Stimulated activated CD8-positive, alpha-beta memory T cell treated with anti-CD3 and anti-CD28 coated beads, Interleukin-2, amount 100 ng/mL, for 1 hour (primary cell): ENCODE data around the gene LINGO1.

Source experiments
- DNase-seq, 2 donors: peaks; one replicate each; pipeline ENCODE4 v3.0.0-alpha.2; 2020; ENCODE audit warnings: low read depth in 2 of 2

The LINGO1 gene

DNA sequence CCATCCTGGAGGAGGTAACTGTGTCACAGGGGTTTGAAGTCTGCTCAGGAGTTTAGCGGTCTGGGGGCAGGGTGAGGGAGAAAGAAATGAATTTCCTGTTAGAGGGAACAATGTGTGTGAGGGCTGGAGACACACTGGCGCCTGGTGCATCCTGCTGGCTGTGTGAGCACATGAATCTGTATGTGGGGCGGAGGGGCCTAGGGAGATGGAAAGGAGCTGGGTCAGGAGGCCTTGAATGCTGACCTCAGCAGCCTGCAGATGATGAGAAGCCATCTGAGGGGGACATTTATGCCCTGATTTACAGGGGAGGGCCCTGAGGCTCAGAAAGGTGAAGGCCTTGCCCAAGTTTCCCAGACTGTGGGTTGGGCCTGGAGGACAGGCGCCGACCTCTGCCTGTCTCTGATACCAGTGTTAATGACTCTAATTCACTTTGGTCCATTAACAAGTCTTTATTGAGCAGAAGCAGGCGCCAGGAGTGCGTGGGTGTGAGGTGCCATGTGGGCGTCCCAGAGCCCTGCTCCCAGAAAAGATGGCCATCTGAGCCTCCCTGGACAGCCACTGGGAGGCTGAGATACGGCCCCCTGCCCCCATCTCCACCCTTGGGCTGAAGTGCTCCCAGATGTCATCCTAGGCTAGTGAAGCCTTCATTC lies 34.8 kb downstream of the LINGO1 start:
- no peak for DNase-seq

GRCh38 chr15:77596821-77597803 lies 35.6 kb downstream of the LINGO1 start:
- no peak for DNase-seq

- no peak for DNase-seq
Measured at GRCh38 chr15:77595231-77595630, 37.5 kb downstream of the LINGO1 start.

GRCh38 chr15:77592758-77593157 lies 40.0 kb downstream of the LINGO1 start:
- no peak for DNase-seq

- no peak for DNase-seq
Measured at GRCh38 chr15:77591968-77592613, 40.6 kb downstream of the LINGO1 start.

DNA sequence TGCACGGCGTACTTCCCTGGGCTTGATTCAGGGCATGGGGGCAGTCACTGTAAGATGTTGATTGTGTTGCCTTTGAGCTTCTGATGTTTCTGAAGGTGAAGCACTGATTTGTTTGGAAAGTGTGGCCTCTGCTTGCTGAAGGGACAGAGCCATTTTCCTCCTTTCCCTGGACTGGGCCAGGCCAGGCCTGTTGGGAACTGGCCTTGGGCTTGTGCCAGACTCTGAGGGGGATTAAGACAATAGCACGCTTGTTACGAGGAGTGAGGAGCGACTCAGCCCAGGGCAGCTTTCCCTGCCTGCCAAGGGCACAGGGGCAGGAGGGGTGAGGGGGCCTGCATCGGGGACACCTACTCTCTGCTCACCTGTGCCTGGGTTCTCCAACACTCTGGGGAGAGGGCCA lies 42.9 kb downstream of the LINGO1 start:
- no peak for DNase-seq

DNA sequence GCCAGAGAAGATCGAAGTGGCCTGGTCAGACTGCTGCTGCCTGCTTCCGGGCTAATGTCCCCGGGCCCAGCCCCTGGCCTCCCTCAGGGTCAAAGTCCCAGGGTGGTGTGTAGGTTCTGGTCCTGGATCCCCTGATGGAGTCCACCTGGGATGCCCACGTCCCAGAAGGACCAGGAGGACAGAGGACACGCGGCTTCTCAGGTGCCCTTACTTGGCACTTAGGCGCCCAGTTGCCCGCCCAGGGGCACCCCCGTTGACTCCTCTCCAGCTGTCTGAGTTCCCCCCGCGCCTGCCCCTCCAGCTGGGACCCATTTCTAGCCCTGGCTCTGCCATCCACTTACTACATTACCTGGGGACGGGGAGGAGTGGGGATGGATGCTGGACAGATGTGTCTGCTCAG lies 44.6 kb downstream of the LINGO1 start:
- DNase-seq: no peak

DNA sequence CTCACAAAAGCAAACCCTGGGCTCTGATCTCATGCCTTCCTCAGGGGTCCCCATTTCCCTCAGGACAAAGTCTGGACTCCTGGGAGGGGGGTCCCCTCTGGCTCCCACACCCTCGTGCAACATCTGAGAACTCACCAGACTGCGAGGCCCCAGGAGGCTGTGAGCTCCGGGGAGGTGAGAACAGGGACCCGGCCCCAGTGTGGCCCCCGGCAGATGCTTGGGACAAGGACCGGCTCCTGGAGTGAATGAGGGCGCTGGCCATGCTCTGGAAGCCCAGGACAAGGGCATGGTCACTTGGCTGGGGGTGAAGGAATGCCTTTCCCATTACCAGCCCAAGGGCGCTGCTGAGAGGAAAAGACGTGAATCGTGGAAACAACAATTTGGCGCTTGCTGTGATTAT lies 48.0 kb downstream of the LINGO1 start:
- DNase-seq: no peak

- no peak for DNase-seq
Measured at GRCh38 chr15:77584201-77584600, 48.5 kb downstream of the LINGO1 start.

DNA sequence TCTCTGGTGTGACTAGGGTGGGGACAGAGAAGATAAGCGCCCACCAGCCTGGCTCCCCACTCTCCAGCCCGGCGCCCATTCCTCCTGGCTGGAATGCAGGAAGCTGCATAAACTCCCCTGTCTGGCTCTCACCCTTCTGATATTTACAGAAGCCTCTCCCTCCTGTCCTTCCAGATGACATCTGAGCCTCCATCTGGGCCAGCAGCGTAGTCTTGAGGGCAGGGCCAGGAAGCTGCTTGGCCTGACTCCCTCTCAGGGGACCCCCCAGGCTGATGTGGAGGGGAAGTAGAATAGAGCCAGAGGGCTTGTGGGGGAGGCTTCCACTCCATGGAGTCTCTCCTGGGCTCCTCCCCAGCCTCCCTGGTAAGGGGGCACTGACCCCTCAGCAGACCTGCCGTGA lies 49.9 kb downstream of the LINGO1 start:
- no peak for DNase-seq

DNA sequence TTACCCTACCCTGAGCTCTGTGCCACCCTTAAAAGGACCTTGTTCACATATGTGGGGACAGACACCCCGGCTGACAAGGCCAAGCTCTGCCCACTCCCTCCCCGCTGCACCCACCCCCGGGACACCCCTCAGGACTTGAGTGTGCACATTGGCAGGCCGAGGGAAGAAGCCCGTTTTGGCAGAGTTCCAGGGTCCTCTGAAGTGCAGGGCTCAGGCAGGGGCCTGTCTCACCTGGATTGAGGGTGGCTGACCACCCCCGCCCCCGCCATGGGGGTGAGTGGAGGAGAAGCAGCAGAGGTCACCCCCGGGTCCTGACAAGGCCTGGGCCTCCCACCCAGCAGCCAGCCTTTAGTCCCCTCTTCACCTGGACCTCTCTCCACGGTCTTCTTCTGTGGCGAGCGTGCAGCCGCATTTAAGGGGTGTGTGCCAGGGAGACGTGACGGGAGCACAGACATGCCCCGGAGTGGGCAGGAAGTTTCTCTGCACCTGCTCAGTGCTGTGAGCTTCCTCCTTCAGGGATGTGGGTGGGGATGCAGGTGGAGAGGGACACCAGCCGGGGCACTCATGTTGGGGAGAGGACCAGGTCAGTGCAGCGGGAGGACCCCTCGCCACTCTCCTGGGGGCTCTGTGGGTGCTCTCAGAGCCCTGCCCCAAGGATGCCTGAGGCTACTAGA lies 50.7 kb downstream of the LINGO1 start:
- DNase-seq: no peak

- DNase-seq: no peak
Measured at GRCh38 chr15:77580996-77581682, 51.6 kb downstream of the LINGO1 start.

DNA sequence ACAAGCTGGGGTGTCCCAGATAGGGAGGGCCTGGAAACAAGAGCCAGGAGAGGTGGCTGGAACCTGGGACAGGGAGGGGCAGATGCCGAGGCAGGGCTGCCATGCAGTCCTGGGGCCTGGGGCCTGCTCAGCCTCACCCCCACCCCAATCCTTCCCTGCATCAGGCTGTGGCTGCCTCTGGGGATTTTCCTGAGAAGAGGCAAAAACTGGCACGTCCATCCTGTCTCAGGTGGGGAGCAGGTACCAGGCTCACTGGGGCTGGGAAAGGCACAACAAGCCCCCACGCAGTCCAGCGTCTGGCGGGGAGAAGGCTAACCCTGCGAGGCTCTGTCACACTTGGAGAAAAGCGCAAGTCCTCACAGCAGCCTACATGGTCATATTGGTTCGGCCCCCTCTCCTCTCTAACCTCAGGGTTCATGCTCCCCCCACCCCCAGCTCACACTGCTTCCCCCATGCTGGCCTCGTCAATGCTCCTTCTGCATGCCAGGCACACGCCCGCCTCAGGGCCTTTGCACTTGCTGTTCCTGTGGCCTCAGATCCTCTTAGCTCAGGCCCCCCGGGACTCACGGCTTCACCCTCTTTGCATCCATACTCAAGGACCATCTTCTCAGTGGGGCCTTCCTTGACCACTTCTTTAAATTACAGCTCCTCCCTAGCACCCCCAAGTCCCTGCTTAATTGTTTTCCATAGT lies 53.1 kb downstream of the LINGO1 start:
- DNase-seq: no peak

GRCh38 chr15:77578641-77579372 lies 53.9 kb downstream of the LINGO1 start:
- DNase-seq: no peak

- no peak for DNase-seq
Measured at GRCh38 chr15:77577366-77577950, 55.3 kb downstream of the LINGO1 start.

- no peak for DNase-seq
Measured at GRCh38 chr15:77576538-77576937, 56.2 kb downstream of the LINGO1 start.

DNA sequence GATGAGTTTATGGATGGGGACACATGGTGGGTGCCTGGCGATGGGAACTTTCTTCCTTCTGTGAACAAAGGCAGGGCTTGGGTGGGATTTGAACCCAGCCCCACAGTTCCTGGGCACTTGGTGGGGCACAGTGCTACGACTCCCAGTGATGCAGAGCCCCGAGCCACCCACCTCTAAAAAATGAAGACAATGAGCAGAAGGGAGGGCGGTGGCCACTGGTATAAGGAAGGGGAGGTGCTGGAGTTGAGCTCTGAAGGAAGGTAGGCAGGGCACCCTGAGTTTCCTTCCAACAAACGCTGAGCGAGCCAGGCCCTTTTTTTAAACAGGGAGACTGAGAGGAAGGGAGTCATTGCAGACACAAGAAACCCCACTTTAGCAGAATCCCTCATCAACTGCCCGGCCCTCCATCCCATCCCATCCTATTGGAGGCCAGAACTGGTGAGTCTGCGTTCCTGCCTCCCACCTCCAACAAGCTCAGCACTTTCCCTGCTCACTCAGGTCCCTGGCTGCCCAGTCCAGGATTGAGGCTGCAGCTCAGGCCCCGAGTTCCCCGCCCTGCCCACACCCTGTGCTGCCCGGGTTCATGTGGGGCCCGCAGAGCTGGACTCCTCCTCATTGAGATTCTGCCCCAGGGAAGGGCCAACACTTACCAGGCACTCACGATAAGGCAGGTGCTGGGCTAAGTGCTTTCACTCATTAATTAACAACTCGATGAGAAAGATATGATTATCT lies 57.3 kb downstream of the LINGO1 start:
- no peak for DNase-seq

DNA sequence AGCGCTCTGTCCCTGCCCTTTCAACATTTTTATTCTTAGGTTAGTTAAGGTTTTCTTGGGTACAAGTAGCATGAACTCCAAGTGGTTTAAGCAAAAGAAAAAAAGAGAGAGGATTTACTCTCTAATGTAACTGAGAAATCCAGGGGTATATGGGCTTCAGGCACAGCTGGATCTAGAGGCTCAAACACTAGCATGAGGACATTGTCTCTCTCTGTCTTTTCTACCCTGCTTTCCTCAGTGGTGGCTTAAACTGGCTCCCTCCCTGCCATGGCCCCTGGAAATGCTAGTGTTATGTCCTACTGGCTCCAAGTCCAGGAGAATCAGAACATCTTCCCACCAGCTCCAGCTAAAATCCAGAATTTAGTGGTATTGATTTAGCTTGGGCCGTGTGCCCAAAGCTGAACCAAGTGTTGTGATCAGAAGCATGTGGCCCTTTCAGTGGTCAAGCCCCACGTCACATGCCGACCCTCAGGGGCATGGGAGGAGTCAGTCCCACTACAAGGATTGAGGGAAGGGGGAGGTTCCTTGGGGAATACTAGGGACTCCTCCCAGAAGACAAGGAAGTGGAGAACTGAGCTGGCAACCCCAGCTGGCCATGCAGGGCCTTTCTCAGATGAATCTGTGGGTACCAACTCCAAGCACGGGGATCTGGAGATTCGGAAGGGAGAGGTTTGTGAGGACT lies 58.0 kb downstream of the LINGO1 start:
- no peak for DNase-seq
